ENCODE measurements around the gene EDA. TPM values are rescaled to one million over a fixed set of nuclear protein-coding genes. Genes with fewer than 3 reads are reported as not detected.
"Not testable (repeated sequence)": the region's sequence is repeated elsewhere in the genome, so short reads cannot be mapped to it uniquely, and the experiment has no call there.

The EDA gene
- total RNA-seq, 1 experiment from 2014 or later, result 1.1 TPM

- ChIA-PET POLR2A (no interaction called here), CTCF (interaction anchor here (0.6 kb wide), 1 partner anchor 457 kb away, joined by 5 read pairs; no protein-coding TSS in a partner anchor)
- no peak for DNase-seq (ENCODE audit: unreplicated experiment)
- H3K27ac Mint-ChIP-seq (ENCODE audit: low read depth, unreplicated experiment), result no peak overlapping the region
- TF ChIP-seq CTCF (IDR thresholded peaks at IDR 0.05; ENCODE audit: unreplicated experiment), result no peak
- intact Hi-C loops (cut with micrococcal nuclease), result no loop called here
- H3K4me1 Mint-ChIP-seq (ENCODE audit: insufficient read depth, unreplicated experiment), result no peaks in the 10 kb centered on the region
- BruUV-seq (replicated peaks), result no TSS peak
- no peak overlapping the region for H3K4me3 Mint-ChIP-seq (ENCODE audit: unreplicated experiment)
- peaks cover 21% of the 10 kb centered on the region for H3K27me3 Mint-ChIP-seq (ENCODE audit: insufficient read depth, unreplicated experiment)
- H3K36me3 Mint-ChIP-seq (ENCODE audit: insufficient read depth, unreplicated experiment), result no peaks in the 10 kb centered on the region
- H3K9me3 Mint-ChIP-seq (ENCODE audit: unreplicated experiment), result peaks cover 15% of the 10 kb centered on the region
Observed at GRCh38 chrX:69813677-69814076, 197.8 kb downstream of the EDA start.

- Mint-ChIP-seq H3K27ac (ENCODE audit: low read depth, unreplicated experiment) (no peak overlapping the region), H3K4me1 (ENCODE audit: insufficient read depth, unreplicated experiment) (no peaks in the 10 kb centered on the region), H3K4me3 (ENCODE audit: unreplicated experiment) (no peak overlapping the region), H3K27me3 (ENCODE audit: insufficient read depth, unreplicated experiment) (peaks cover 11% of the 10 kb centered on the region), H3K36me3 (ENCODE audit: insufficient read depth, unreplicated experiment) (no peaks in the 10 kb centered on the region), H3K9me3 (ENCODE audit: unreplicated experiment) (peaks cover 15% of the 10 kb centered on the region)
- POLR2A ChIA-PET, result no interaction called here
- intact Hi-C loops (cut with micrococcal nuclease), result no loop called here
- no TSS peak for BruUV-seq (replicated peaks)
- no peak for DNase-seq (ENCODE audit: unreplicated experiment)
- no peak for TF ChIP-seq CTCF (IDR thresholded peaks at IDR 0.05; ENCODE audit: unreplicated experiment)
- CTCF ChIA-PET, result interaction anchor here (0.6 kb wide), 1 partner anchor 153 kb away, joined by 4 read pairs; no protein-coding TSS in a partner anchor
Observed at GRCh38 chrX:69815063-69815462, 199.2 kb downstream of the EDA start.

- ChIA-PET POLR2A (no interaction called here), CTCF (interaction anchor here (0.6 kb wide), 1 partner anchor 154 kb away, joined by 4 read pairs; no protein-coding TSS in a partner anchor)
- no peak overlapping the region for H3K4me3 Mint-ChIP-seq (ENCODE audit: unreplicated experiment)
- no TSS peak for BruUV-seq (replicated peaks)
- no peak overlapping the region for H3K27ac Mint-ChIP-seq (ENCODE audit: low read depth, unreplicated experiment)
- H3K9me3 Mint-ChIP-seq (ENCODE audit: unreplicated experiment), result peaks cover 15% of the 10 kb centered on the region
- H3K36me3 Mint-ChIP-seq (ENCODE audit: insufficient read depth, unreplicated experiment), result no peaks in the 10 kb centered on the region
- peaks cover 11% of the 10 kb centered on the region for H3K27me3 Mint-ChIP-seq (ENCODE audit: insufficient read depth, unreplicated experiment)
- DNase-seq (ENCODE audit: unreplicated experiment), result no peak
- intact Hi-C loops (cut with micrococcal nuclease), result no loop called here
- H3K4me1 Mint-ChIP-seq (ENCODE audit: insufficient read depth, unreplicated experiment), result no peaks in the 10 kb centered on the region
- no peak for TF ChIP-seq CTCF (IDR thresholded peaks at IDR 0.05; ENCODE audit: unreplicated experiment)
Observed at GRCh38 chrX:69815519-69815918, 199.6 kb downstream of the EDA start.

- BruUV-seq (replicated peaks), result no TSS peak
- CTCF ChIA-PET, result interaction anchor here (0.7 kb wide), 1 partner anchor 14 kb away, joined by 3 read pairs; no protein-coding TSS in a partner anchor
Observed at GRCh38 chrX:69844636-69845035, 228.7 kb downstream of the EDA start.

GRCh38 chrX:69859999-69860398, 244.1 kb downstream of the EDA start:
- Mint-ChIP-seq H3K9me3 (ENCODE audit: unreplicated experiment) (peaks cover 33% of the 10 kb centered on the region), H3K27me3 (ENCODE audit: insufficient read depth, unreplicated experiment) (peaks cover 17% of the 10 kb centered on the region)
- H3K4me3 Mint-ChIP-seq (ENCODE audit: unreplicated experiment); DNase-seq (ENCODE audit: unreplicated experiment); H3K4me1 Mint-ChIP-seq (ENCODE audit: insufficient read depth, unreplicated experiment); H3K27ac Mint-ChIP-seq (ENCODE audit: low read depth, unreplicated experiment); POLR2A ChIA-PET; intact Hi-C loops (cut with micrococcal nuclease); BruUV-seq (replicated peaks); H3K36me3 Mint-ChIP-seq (ENCODE audit: insufficient read depth, unreplicated experiment): not testable (repeated sequence)
- CTCF ChIA-PET, result interaction anchor here (0.8 kb wide), 1 partner anchor 365 kb away, joined by 3 read pairs; no protein-coding TSS in a partner anchor

More at GRCh38 chrX:69844636-69845035, 228.7 kb downstream of the EDA start:
- H3K36me3 Mint-ChIP-seq (ENCODE audit: insufficient read depth, unreplicated experiment), result no peaks in the 10 kb centered on the region
- peaks cover 11% of the 10 kb centered on the region for H3K27me3 Mint-ChIP-seq (ENCODE audit: insufficient read depth, unreplicated experiment)
- H3K27ac Mint-ChIP-seq (ENCODE audit: low read depth, unreplicated experiment), result no peak overlapping the region
- POLR2A ChIA-PET, result interaction anchor here (0.6 kb wide), 1 partner anchor 231 kb away, joined by 3 read pairs; no protein-coding TSS in a partner anchor
- TF ChIP-seq CTCF (IDR thresholded peaks at IDR 0.05; ENCODE audit: unreplicated experiment), result no peak
- intact Hi-C loops (cut with micrococcal nuclease), result no loop called here
- no peaks in the 10 kb centered on the region for H3K4me1 Mint-ChIP-seq (ENCODE audit: insufficient read depth, unreplicated experiment)
- H3K9me3 Mint-ChIP-seq (ENCODE audit: unreplicated experiment), result no peaks in the 10 kb centered on the region
- H3K4me3 Mint-ChIP-seq (ENCODE audit: unreplicated experiment), result no peak overlapping the region
- no peak for DNase-seq (ENCODE audit: unreplicated experiment)
